HCT116 (cell line): ENCODE data around the gene RBM4B. TPM values are rescaled to one million over a fixed set of nuclear protein-coding genes. Genes with fewer than 3 reads are reported as not detected.

Experiments used
- ATAC-seq: fragments of 200-7000 bp; cut with Tn5 transposase; 2 replicates; pipeline ENCODE4 v1.9.1; 2020; ENCODE audit warnings: mild to moderate bottlenecking, moderate library complexity
- BruUV-seq: library from RNA; stranded (reverse); fragments of 400-500 nt; replicated peaks from 2 replicates; lab custom pipeline; 2021; lab: Mats Ljungman, UMichigan
- CTCF ChIA-PET: fragments of 300-600 bp; sonication (Branson Sonifier 250); formaldehyde crosslinking; loops from one replicate; lab custom pipeline; 2021; ENCODE audit warnings: antibody characterized with exemption; lab: Charles Lee
- POLR2A ChIA-PET: fragments of 300-600, 350-600 bp; sonication (Branson Sonifier 250); formaldehyde crosslinking; loops from one replicate; lab custom pipeline; 2021; ENCODE audit warnings: antibody characterized with exemption; lab: Charles Lee
- RAD21 ChIA-PET, 2 experiments: fragments of 300-600 bp; sonication (Branson Sonifier 250); formaldehyde crosslinking; loops; one replicate each; lab custom pipeline; 2023; ENCODE audit warnings: low total read pairs in 2 of 2; ENCODE audit not compliant: uncharacterized antibody in 2 of 2, unreplicated experiment in 2 of 2, low non-redundant PET in 1 of 2; lab: Charles Lee
- DNase-seq: peaks from one replicate; pipeline ENCODE4 v3.0.0-alpha.2; 2010; ENCODE audit warnings: low read depth, low spot score
- H2AFZ ChIP-seq: fragments of 200-600 bp; shearing (Covaris generic), sonication (generic); 2 replicates; pipeline ENCODE4 v1.6.1; 2017; ENCODE audit warnings: low read depth, mixed run types, mixed read lengths, antibody characterized with exemption, low read length; ENCODE audit not compliant: poor library complexity, severe bottlenecking
- H3K27ac ChIP-seq: 2 replicates; pipeline ENCODE4 v1.5.1; 2012; ENCODE audit warnings: low read depth, low read length
- H3K27me3 ChIP-seq: fragments of 200-600 bp; sonication (generic); 2 replicates; pipeline ENCODE4 v1.6.1; 2016; ENCODE audit warnings: mixed run types, low read length, mixed read lengths; ENCODE audit not compliant: insufficient read depth
- H3K36me3 ChIP-seq, 2 experiments: fragments of 200-500 bp in 1 of 2; fragments of 200-600 bp in 1 of 2; sonication (Bioruptor generic) in 1 of 2; sonication (generic) in 1 of 2; 2 replicates each; pipeline versions ENCODE4 v1.5.1 to v1.6.1; 2014 to 2016; ENCODE audit warnings: low read length in 2 of 2, inconsistent platforms in 1 of 2, mixed read lengths in 1 of 2, mixed run types in 1 of 2; ENCODE audit not compliant: insufficient read depth in 2 of 2, control insufficient read depth in 1 of 2
- H3K4me1 ChIP-seq, 2 experiments: fragments of 200-600 bp in 1 of 2; sonication (generic) in 1 of 2; 2 replicates each; pipeline versions ENCODE4 v1.5.1 to v1.6.1; 2012 to 2017; ENCODE audit warnings: low read length in 2 of 2, inconsistent platforms in 1 of 2, mild to moderate bottlenecking in 1 of 2, mixed read lengths in 1 of 2, mixed run types in 1 of 2, moderate library complexity in 1 of 2; ENCODE audit not compliant: insufficient read depth in 2 of 2, control insufficient read depth in 1 of 2
- H3K4me2 ChIP-seq: fragments of 200-600 bp; sonication (generic); 2 replicates; pipeline ENCODE4 v1.6.1; 2017; ENCODE audit warnings: mixed run types, low read length, mixed read lengths
- H3K4me3 ChIP-seq, 2 experiments: fragments of 200-600 bp in 1 of 2; sonication (generic) in 1 of 2; replicated peaks in 1 of 2; 2 replicates each; pipeline ENCODE4 v1.5.1; 2011 to 2016; ENCODE audit warnings: low read length in 2 of 2, control low read depth in 1 of 2, low read depth in 1 of 2, mild to moderate bottlenecking in 1 of 2, mixed read lengths in 1 of 2, mixed run types in 1 of 2
- H3K79me2 ChIP-seq: fragments of 200-600 bp; sonication (generic); 2 replicates; pipeline ENCODE4 v1.6.1; 2017; ENCODE audit warnings: mild to moderate bottlenecking, mixed run types, low read length, moderate library complexity, mixed read lengths; ENCODE audit not compliant: insufficient read depth
- H3K9ac ChIP-seq: fragments of 200-600 bp; sonication (generic); 2 replicates; pipeline ENCODE4 v1.6.1; 2016; ENCODE audit warnings: low read length, mixed read lengths
- H3K9me2 ChIP-seq: fragments of 200-600 bp; sonication (generic), shearing (Covaris generic); 2 replicates; pipeline ENCODE4 v1.6.1; 2017; ENCODE audit warnings: mixed run types, mild to moderate bottlenecking, moderate library complexity; ENCODE audit not compliant: insufficient read depth
- H3K9me3 ChIP-seq, 2 experiments: fragments of 200-500 bp in 1 of 2; fragments of 200-600 bp in 1 of 2; sonication (Bioruptor generic) in 1 of 2; sonication (generic) in 1 of 2; 2 replicates each; pipeline ENCODE4 v1.6.1; 2014 to 2017; ENCODE audit warnings: low read length in 2 of 2, mixed read lengths in 2 of 2, inconsistent platforms in 1 of 2, low read depth in 1 of 2, mild to moderate bottlenecking in 1 of 2, mixed run types in 1 of 2, moderate library complexity in 1 of 2; ENCODE audit not compliant: control insufficient read depth in 1 of 2, insufficient read depth in 1 of 2
- H4K20me1 ChIP-seq: fragments of 200-600 bp; sonication (generic), shearing (Covaris generic); 2 replicates; pipeline ENCODE4 v1.6.1; 2017; ENCODE audit warnings: mixed run types, mild to moderate bottlenecking, moderate library complexity; ENCODE audit not compliant: insufficient read depth
- ATF3 ChIP-seq: IDR thresholded peaks from 2 replicates; pipeline ENCODE4 v1.6.1; 2012
- CBX3 ChIP-seq: IDR thresholded peaks from 2 replicates; pipeline ENCODE4 v1.6.1; 2012; ENCODE audit warnings: low read depth
- CEBPB ChIP-seq: IDR thresholded peaks from 2 replicates; pipeline ENCODE4 v1.6.1; 2012; ENCODE audit warnings: low read depth
- CTCF ChIP-seq, 3 experiments: fragments of 200-600 bp in 1 of 3; sonication (generic) in 1 of 3; IDR thresholded peaks in 2 of 3; conservative IDR thresholded peaks in 1 of 3; 2 replicates each; pipeline ENCODE4 v1.5.1; 2012 to 2017; ENCODE audit warnings: low read depth in 2 of 3, low read length in 2 of 3, antibody characterized with exemption in 1 of 3, borderline replicate concordance in 1 of 3, control low read depth in 1 of 3, mild to moderate bottlenecking in 1 of 3, mixed read lengths in 1 of 3, mixed run types in 1 of 3, moderate library complexity in 1 of 3; ENCODE audit not compliant: insufficient read depth in 1 of 3
- ELF1 ChIP-seq: IDR thresholded peaks from 2 replicates; pipeline ENCODE4 v1.6.1; 2012; ENCODE audit warnings: low read depth, borderline replicate concordance
- EZH2phosphoT487 ChIP-seq: fragments of 200-600 bp; IDR thresholded peaks from 2 replicates; pipeline ENCODE4 v1.6.1; 2018; ENCODE audit warnings: antibody characterized with exemption, borderline replicate concordance
- FOSL1 ChIP-seq: IDR thresholded peaks from 2 replicates; pipeline ENCODE4 v1.6.1; 2012; ENCODE audit warnings: low read depth
- JUND ChIP-seq: IDR thresholded peaks from 2 replicates; pipeline ENCODE4 v1.6.1; 2012
- MAX ChIP-seq: IDR thresholded peaks from 2 replicates; pipeline ENCODE4 v1.6.1; 2012
- RAD21 ChIP-seq: IDR thresholded peaks from 2 replicates; pipeline ENCODE4 v1.6.1; 2012; ENCODE audit warnings: low read depth, mild to moderate bottlenecking
- REST ChIP-seq: IDR thresholded peaks from 2 replicates; pipeline ENCODE4 v1.6.1; 2012; ENCODE audit warnings: low read depth
- SIN3A ChIP-seq: IDR thresholded peaks from 2 replicates; pipeline ENCODE4 v1.6.1; 2012; ENCODE audit warnings: low read depth
- SP1 ChIP-seq: IDR thresholded peaks from 2 replicates; pipeline ENCODE4 v1.6.1; 2012; ENCODE audit warnings: low read depth
- SRF ChIP-seq: IDR thresholded peaks from 2 replicates; pipeline ENCODE4 v1.6.1; 2012; ENCODE audit warnings: low read depth
- TCF7L2 ChIP-seq: IDR thresholded peaks from 2 replicates; pipeline ENCODE4 v1.7.0; 2011; ENCODE audit warnings: borderline replicate concordance, inconsistent platforms; ENCODE audit not compliant: insufficient read depth, insufficient read length; ENCODE audit errors: extremely low read depth
- ZBTB33 ChIP-seq: IDR thresholded peaks from 2 replicates; pipeline ENCODE4 v1.6.1; 2011; ENCODE audit warnings: mild to moderate bottlenecking, low read length, moderate library complexity; ENCODE audit not compliant: insufficient replicate concordance; ENCODE audit errors: extremely low read depth
- ZNF274 ChIP-seq: fragments of 200-500 bp; sonication (Bioruptor generic); IDR thresholded peaks from 2 replicates; pipeline ENCODE4 v1.6.1; 2014; ENCODE audit warnings: mild to moderate bottlenecking, low read depth, low read length, inconsistent platforms
- intact Hi-C: fragments of 100-400 bp; cut with micrococcal nuclease; formaldehyde crosslinking; loops from 2 replicates; pipeline ENCODE4 v1.10.0; 2022
- total RNA-seq: library from RNA; stranded (reverse); gene quantifications from one replicate; pipeline ENCODE4 v1.2.1, GENCODE V29; 2021; ENCODE audit not compliant: unreplicated experiment

Gene RBM4B
- total RNA-seq, 1 experiment from 2014 or later, result 18.1 TPM

- H3K9me2 ChIP-seq, result no peaks in the 10 kb centered on the region
- no peak overlapping the region for H3K27ac ChIP-seq
- CTCF ChIA-PET, result interaction anchor here (1.6 kb wide), 1 partner anchor 155 kb away, joined by 3 read pairs; no protein-coding TSS in a partner anchor
- BruUV-seq, result no TSS peak
- no peaks in the 10 kb centered on the region for H4K20me1 ChIP-seq
- no peak overlapping the region for H3K4me2 ChIP-seq
- H3K4me3 ChIP-seq, result no peak overlapping the region
- no peak for ATAC-seq
- no peak overlapping the region for H3K9ac ChIP-seq
- H3K27me3 ChIP-seq, result no peaks in the 10 kb centered on the region
- H2AFZ ChIP-seq, result no peak overlapping the region
- H3K36me3 ChIP-seq, result no peaks in the 10 kb centered on the region
- H3K79me2 ChIP-seq, result no peaks in the 10 kb centered on the region
- RAD21 ChIA-PET, result no interaction called here
- TF ChIP-seq ZNF274 (no peak), EZH2phosphoT487 (no peak), CBX3 (no peak), MAX (no peak), CTCF (IDR thresholded peaks at IDR 0.05 in 2 of 3, conservative IDR thresholded peaks at IDR 0.05 in 1 of 3; ENCODE audit: borderline replicate concordance in 1 of 3, insufficient read depth in 1 of 3, low read depth in 2 of 3, low read length in 2 of 3) (no peak), RAD21 (no peak), SRF (no peak), ELF1 (no peak), ATF3 (no peak), ZBTB33 (no peak), FOSL1 (no peak), CEBPB (no peak), TCF7L2 (no peak), SP1 (no peak), SIN3A (no peak), JUND (no peak), REST (no peak)
- TF ChIP-seq, all 23 proteins: peak for 0
- POLR2A ChIA-PET, result no interaction called here
- no peak for DNase-seq
- intact Hi-C loops, result no loop called here
- Histone ChIP-seq H3K4me1 (no peaks in the 10 kb centered on the region), H3K9me3 (no peaks in the 10 kb centered on the region)
Measured at GRCh38 chr11:66687831-66688281, 10.2 kb upstream of the RBM4B start.
